Kidney epithelial cell (primary cell): ENCODE measurements around the gene HES7. TPM values are rescaled to one million over a fixed set of nuclear protein-coding genes. Genes with fewer than 3 reads are reported as not detected.

Experiments used
- DNase-seq: peaks from one replicate; pipeline ENCODE4 v3.0.0-alpha.2; 2010; ENCODE audit warnings: low read depth
- H3K27me3 ChIP-seq: 2 replicates; pipeline ENCODE4 v1.6.0; 2011; ENCODE audit warnings: low read length; ENCODE audit not compliant: control insufficient read depth, insufficient read depth
- H3K36me3 ChIP-seq: 2 replicates; pipeline ENCODE4 v1.5.1; 2011; ENCODE audit warnings: low read length; ENCODE audit not compliant: control insufficient read depth, insufficient read depth
- H3K4me3 ChIP-seq: 2 replicates; pipeline ENCODE4 v1.5.1; 2011; ENCODE audit warnings: low read depth, mild to moderate bottlenecking, control low read depth, low read length
- CTCF ChIP-seq: IDR thresholded peaks from 2 replicates; pipeline ENCODE4 v1.5.1; 2011; ENCODE audit warnings: mild to moderate bottlenecking, moderate library complexity, low read length, control low read depth, inconsistent platforms; ENCODE audit not compliant: insufficient read depth, poor library complexity, severe bottlenecking
- total RNA-seq: library from RNA; depleted of rRNA; stranded (reverse); fragments of >200 nt; gene quantifications from 2 replicates; pipeline ENCODE4 v1.2.3, GENCODE V29; 2015

Gene HES7
- total RNA-seq, 1 donor from 2014 or later, result not detected

DNA sequence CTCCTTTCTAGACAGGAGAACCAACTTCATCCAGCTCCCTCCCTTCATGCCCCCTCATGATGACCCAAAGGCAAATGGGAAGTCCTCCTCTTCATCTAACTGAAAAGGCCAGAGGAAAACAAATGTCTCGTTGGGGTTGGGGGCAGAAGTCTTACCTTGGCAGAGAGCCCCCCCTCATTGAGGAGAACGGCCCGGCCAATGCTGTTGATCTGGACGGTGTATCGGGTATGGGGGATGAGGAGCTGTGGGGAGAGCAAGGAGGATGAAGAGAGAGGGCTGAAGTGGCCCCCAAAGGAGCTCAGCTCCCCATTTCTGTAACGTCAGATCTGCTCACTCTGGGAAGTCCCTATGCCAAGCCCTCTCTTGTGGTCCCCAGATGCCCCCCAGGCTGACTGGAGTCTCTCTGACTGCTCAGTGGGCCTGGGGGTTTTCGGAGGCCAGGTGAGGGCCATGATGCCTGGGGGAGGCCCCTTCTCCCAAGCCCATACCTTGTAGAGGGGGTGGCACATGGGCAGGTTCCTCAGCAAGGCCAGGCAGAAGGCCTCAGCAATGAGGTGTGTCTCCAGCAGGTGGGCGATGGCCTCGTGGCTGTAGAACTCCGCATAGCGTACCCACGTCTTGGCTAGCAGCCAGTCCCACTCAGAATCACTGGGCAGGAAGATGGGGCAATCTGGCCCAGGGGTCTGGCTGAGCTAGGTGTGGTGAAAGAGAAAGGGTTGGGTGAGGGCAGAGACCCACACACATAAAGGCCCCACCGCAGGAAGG is 47.2 kb downstream of the HES7 start:
- H3K27me3 ChIP-seq, result peaks cover 80% of the 10 kb centered on the region
- TF ChIP-seq CTCF, result no peak
- no peak for DNase-seq
- H3K4me3 ChIP-seq, result no peak overlapping the region
- H3K36me3 ChIP-seq, result no peaks in the 10 kb centered on the region

- H3K27me3 ChIP-seq, result peaks cover 87% of the 10 kb centered on the region
- DNase-seq, result no peak
- TF ChIP-seq CTCF, result no peak
- H3K36me3 ChIP-seq, result no peaks in the 10 kb centered on the region
- no peak overlapping the region for H3K4me3 ChIP-seq
These were observed 48.1 kb downstream of the HES7 start for GRCh38 chr17:8075574-8076342.

- H3K27me3 ChIP-seq, result peaks cover 82% of the 10 kb centered on the region
These were observed 48.8 kb downstream of the HES7 start for GRCh38 chr17:8075081-8075480.

GRCh38 chr17:8074554-8074953 is 49.4 kb downstream of the HES7 start:
- TF ChIP-seq CTCF, result no peak
- Histone ChIP-seq H3K27me3 (peaks cover 77% of the 10 kb centered on the region), H3K4me3 (no peak overlapping the region), H3K36me3 (no peaks in the 10 kb centered on the region)
- no peak for DNase-seq

More at GRCh38 chr17:8075081-8075480, 48.8 kb downstream of the HES7 start:
- H3K4me3 ChIP-seq, result no peak overlapping the region
- no peak for DNase-seq
- no peaks in the 10 kb centered on the region for H3K36me3 ChIP-seq
- no peak for TF ChIP-seq CTCF

- TF ChIP-seq CTCF, result peak; percentile 91
- no peak for DNase-seq
- Histone ChIP-seq H3K36me3 (no peaks in the 10 kb centered on the region), H3K27me3 (peaks cover 76% of the 10 kb centered on the region), H3K4me3 (no peak overlapping the region)
These were observed 50.0 kb downstream of the HES7 start for GRCh38 chr17:8073627-8074484.
